Measurements from ENCODE around the gene KCNK17.

GRCh38 chr6:39313526-39314272, 520 bp downstream of the KCNK17 start:
- TF ChIP-seq MEIS2 (IDR thresholded peaks at IDR 0.05; ENCODE audit: partially characterized antibody) (no peak), RNF219 (CRISPR knock-in tag; IDR thresholded peaks at IDR 0.05) (no peak), NR3C1 (CRISPR knock-in tag; IDR thresholded peaks at IDR 0.05) (no peak), FOXK2 (conservative IDR thresholded peaks at IDR 0.05 in 1 of 2, IDR thresholded peaks at IDR 0.05 in 1 of 2; ENCODE audit: low read depth in 2 of 2) (no peak), POLR2AphosphoS5 (IDR thresholded peaks at IDR 0.05; ENCODE audit: control insufficient read depth, insufficient read depth, low read depth, low read length) (no peak), ILF3 (IDR thresholded peaks at IDR 0.05; ENCODE audit: borderline replicate concordance) (no peak), PBX2 (CRISPR knock-in tag; IDR thresholded peaks at IDR 0.05; ENCODE audit: low read depth) (no peak), PBX2 (tag; conservative IDR thresholded peaks at IDR 0.05; ENCODE audit: low read depth) (no peak)

All from K562 (cell line).